OCI-LY1 (cell line): ENCODE results near the gene P4HA2.

Experiments used
- H2AFZ ChIP-seq: fragments of 200-600 bp; sonication (generic), shearing (Covaris generic); 2 replicates; pipeline ENCODE4 v1.6.0; 2014; ENCODE audit warnings: antibody characterized with exemption, mild to moderate bottlenecking, low read length
- H3F3A ChIP-seq: fragments of 200-600 bp; sonication (generic), shearing (Covaris generic); 2 replicates; pipeline ENCODE4 v1.6.0; 2014; ENCODE audit warnings: mild to moderate bottlenecking, antibody characterized with exemption, low read length, moderate library complexity; ENCODE audit not compliant: insufficient read depth
- H3K27ac ChIP-seq: fragments of 200-600 bp; sonication (generic); 2 replicates; pipeline ENCODE4 v1.5.1; 2014; ENCODE audit warnings: low read length, mixed run types, mild to moderate bottlenecking, low read depth; ENCODE audit not compliant: poor library complexity, severe bottlenecking
- H3K27me3 ChIP-seq: fragments of 200-600 bp; sonication (generic); 2 replicates; pipeline ENCODE4 v1.6.0; 2014; ENCODE audit warnings: antibody characterized with exemption, mild to moderate bottlenecking, low read length, moderate library complexity; ENCODE audit not compliant: insufficient read depth
- H3K36me3 ChIP-seq: fragments of 200-600 bp; sonication (generic); 2 replicates; pipeline ENCODE4 v1.6.1; 2014; ENCODE audit warnings: mild to moderate bottlenecking, antibody characterized with exemption, low read length, moderate library complexity, mixed read lengths; ENCODE audit not compliant: insufficient read depth
- H3K4me1 ChIP-seq: fragments of 200-600 bp; sonication (generic); 2 replicates; pipeline ENCODE4 v1.5.1; 2014; ENCODE audit warnings: mild to moderate bottlenecking, low read length, moderate library complexity; ENCODE audit not compliant: insufficient read depth, severe bottlenecking
- H3K4me2 ChIP-seq: fragments of 200-600 bp; sonication (generic), shearing (Covaris generic); 2 replicates; pipeline ENCODE4 v1.6.1; 2014; ENCODE audit warnings: low read length
- H3K4me3 ChIP-seq: fragments of 200-600 bp; sonication (generic); 2 replicates; pipeline ENCODE4 v1.5.1; 2014; ENCODE audit warnings: low read length, low read depth, mild to moderate bottlenecking, mixed read lengths; ENCODE audit not compliant: poor library complexity, severe bottlenecking
- H3K79me2 ChIP-seq: fragments of 200-600 bp; shearing (Covaris generic); 2 replicates; pipeline ENCODE4 v1.6.1; 2016; ENCODE audit warnings: mixed run types, low read length, mixed read lengths; ENCODE audit not compliant: insufficient read depth
- H3K9ac ChIP-seq: fragments of 200-600 bp; sonication (generic), shearing (Covaris generic); 2 replicates; pipeline ENCODE4 v1.6.1; 2014; ENCODE audit warnings: mild to moderate bottlenecking, low read length, mixed read lengths
- H3K9me2 ChIP-seq: fragments of 200-600 bp; sonication (generic), shearing (Covaris generic); 2 replicates; pipeline ENCODE4 v1.6.1; 2014; ENCODE audit warnings: low read depth, mild to moderate bottlenecking, low read length, mixed read lengths
- H3K9me3 ChIP-seq: fragments of 200-600 bp; shearing (Covaris generic); 2 replicates; pipeline ENCODE4 v1.6.1; 2014; ENCODE audit warnings: low read length, mixed read lengths
- H4K20me1 ChIP-seq: fragments of 200-600 bp; sonication (generic), shearing (Covaris generic); 2 replicates; pipeline ENCODE4 v1.6.0; 2016; ENCODE audit warnings: mild to moderate bottlenecking, low read length; ENCODE audit not compliant: insufficient read depth
- CTCF ChIP-seq: fragments of 200-600 bp; sonication (generic), shearing (Covaris generic); IDR thresholded peaks from 2 replicates; pipeline ENCODE4 v1.5.1; 2017; ENCODE audit warnings: mild to moderate bottlenecking, antibody characterized with exemption, low read length, moderate library complexity, mixed read lengths
- EZH2 ChIP-seq: fragments of 200-600 bp; sonication (generic), shearing (Covaris generic); IDR thresholded peaks from 2 replicates; pipeline ENCODE4 v1.8.0; 2017; ENCODE audit warnings: borderline replicate concordance, mixed run types, mild to moderate bottlenecking, antibody characterized with exemption, low read length, moderate library complexity, mixed read lengths

P4HA2 gene

GRCh38 chr5:132202711-132203463 lies 24.8 kb downstream of the P4HA2 start:
- Histone ChIP-seq H3K9me3 (no peaks in the 10 kb centered on the region), H3K36me3 (no peaks in the 10 kb centered on the region), H4K20me1 (no peaks in the 10 kb centered on the region), H3K79me2 (no peaks in the 10 kb centered on the region), H3K4me1 (peaks cover 53% of the 10 kb centered on the region), H3K4me2 (no peak overlapping the region), H3K27me3 (no peaks in the 10 kb centered on the region), H2AFZ (no peak overlapping the region), H3K4me3 (no peak overlapping the region), H3F3A (no peaks in the 10 kb centered on the region), H3K9ac (no peak overlapping the region), H3K9me2 (no peaks in the 10 kb centered on the region), H3K27ac (peak overlapping the region; percentile 29)
- no peak for TF ChIP-seq CTCF
- TF ChIP-seq EZH2 = no peak

- Histone ChIP-seq H3F3A (no peaks in the 10 kb centered on the region), H3K9me2 (no peaks in the 10 kb centered on the region), H3K79me2 (no peaks in the 10 kb centered on the region), H3K9ac (no peak overlapping the region), H3K27me3 (no peaks in the 10 kb centered on the region), H3K9me3 (no peaks in the 10 kb centered on the region), H3K4me2 (no peak overlapping the region), H3K36me3 (no peaks in the 10 kb centered on the region), H3K4me3 (no peak overlapping the region), H3K27ac (no peak overlapping the region), H3K4me1 (peaks cover 27% of the 10 kb centered on the region), H2AFZ (no peak overlapping the region), H4K20me1 (no peaks in the 10 kb centered on the region)
- TF ChIP-seq EZH2 (no peak), CTCF (no peak)
These were observed 28.5 kb downstream of the P4HA2 start for GRCh38 chr5:132199116-132199680.

GRCh38 chr5:132198571-132198970 lies 29.1 kb downstream of the P4HA2 start:
- H3K9me3 ChIP-seq = no peaks in the 10 kb centered on the region
- no peaks in the 10 kb centered on the region for H4K20me1 ChIP-seq
- H3K79me2 ChIP-seq = no peaks in the 10 kb centered on the region
- H3K9me2 ChIP-seq = no peaks in the 10 kb centered on the region
- H3K36me3 ChIP-seq = no peaks in the 10 kb centered on the region
- H3K4me2 ChIP-seq = no peak overlapping the region
- H3K4me3 ChIP-seq = no peak overlapping the region
- no peaks in the 10 kb centered on the region for H3K27me3 ChIP-seq
- H3F3A ChIP-seq = no peaks in the 10 kb centered on the region
- peaks cover 21% of the 10 kb centered on the region for H3K4me1 ChIP-seq
- no peak overlapping the region for H3K9ac ChIP-seq
- H3K27ac ChIP-seq = no peak overlapping the region
- no peak overlapping the region for H2AFZ ChIP-seq
- TF ChIP-seq EZH2 = no peak
- no peak for TF ChIP-seq CTCF
